Activated CD4-positive, CD25-positive, alpha-beta regulatory T cell treated with anti-CD3 and anti-CD28 coated beads, Interleukin-2, amount 50 U/mL, for 16 hours (primary cell): Measurements from ENCODE around the gene PERM1.

Experiments used
- DNase-seq: peaks from one replicate; pipeline ENCODE4 v3.0.0-alpha.2; 2020; ENCODE audit warnings: low read depth, low spot score

The PERM1 gene

GRCh38 chr1:964691-965525 is 17.0 kb downstream of the PERM1 start:
- no peak for DNase-seq

GRCh38 chr1:963746-964525 is 18.0 kb downstream of the PERM1 start:
- no peak for DNase-seq

DNA sequence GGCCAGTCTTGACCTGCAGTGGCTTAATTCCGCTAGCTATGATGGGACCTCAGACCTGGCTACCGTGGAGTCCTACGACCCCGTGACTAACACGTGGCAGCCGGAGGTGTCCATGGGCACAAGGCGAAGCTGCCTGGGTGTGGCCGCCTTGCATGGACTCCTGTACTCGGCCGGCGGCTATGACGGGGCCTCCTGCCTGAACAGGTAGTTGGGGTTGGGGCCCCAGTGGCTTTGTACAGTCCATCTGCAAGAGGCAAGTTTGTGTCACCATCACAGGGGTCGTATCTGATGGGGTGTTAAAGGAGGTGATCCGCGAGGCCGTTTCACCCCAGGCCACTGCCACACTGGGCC is 18.6 kb downstream of the PERM1 start:
- no peak for DNase-seq

DNA sequence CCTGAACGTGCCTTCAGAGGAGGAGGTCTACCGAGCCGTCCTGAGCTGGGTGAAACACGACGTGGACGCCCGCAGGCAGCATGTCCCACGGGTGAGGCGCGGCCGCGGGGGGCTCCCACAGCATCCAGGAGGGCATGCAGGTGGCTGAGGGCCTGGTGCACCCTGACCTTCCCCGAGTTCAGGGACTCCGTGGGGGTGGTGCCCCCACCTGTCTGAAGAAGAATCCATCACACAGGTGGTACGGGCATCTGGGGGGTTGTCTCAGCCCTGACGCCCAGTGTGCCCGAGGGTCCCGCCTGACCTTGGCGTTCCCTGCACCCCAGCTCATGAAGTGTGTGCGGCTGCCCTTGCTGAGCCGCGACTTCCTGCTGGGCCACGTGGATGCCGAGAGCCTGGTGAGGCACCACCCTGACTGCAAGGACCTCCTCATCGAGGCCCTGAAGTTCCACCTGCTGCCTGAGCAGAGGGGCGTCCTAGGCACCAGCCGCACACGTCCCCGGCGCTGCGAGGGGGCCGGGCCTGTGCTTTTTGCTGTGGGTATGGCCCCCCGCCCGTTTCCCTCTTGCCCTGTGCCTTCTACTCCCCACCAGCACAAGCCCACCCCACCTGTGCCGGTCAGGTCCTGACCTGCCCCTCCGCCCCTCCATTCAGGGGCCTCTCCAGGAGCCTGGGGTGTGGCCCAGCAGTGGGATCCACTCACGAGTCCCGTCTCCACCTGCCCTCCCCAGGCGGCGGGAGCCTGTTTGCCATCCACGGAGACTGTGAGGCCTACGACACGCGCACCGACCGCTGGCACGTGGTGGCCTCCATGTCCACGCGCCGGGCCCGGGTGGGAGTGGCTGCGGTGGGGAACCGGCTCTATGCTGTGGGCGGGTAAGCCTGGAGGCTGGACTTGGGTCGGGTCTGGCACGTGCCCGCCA is 19.3 kb downstream of the PERM1 start:
- no peak for DNase-seq

DNA sequence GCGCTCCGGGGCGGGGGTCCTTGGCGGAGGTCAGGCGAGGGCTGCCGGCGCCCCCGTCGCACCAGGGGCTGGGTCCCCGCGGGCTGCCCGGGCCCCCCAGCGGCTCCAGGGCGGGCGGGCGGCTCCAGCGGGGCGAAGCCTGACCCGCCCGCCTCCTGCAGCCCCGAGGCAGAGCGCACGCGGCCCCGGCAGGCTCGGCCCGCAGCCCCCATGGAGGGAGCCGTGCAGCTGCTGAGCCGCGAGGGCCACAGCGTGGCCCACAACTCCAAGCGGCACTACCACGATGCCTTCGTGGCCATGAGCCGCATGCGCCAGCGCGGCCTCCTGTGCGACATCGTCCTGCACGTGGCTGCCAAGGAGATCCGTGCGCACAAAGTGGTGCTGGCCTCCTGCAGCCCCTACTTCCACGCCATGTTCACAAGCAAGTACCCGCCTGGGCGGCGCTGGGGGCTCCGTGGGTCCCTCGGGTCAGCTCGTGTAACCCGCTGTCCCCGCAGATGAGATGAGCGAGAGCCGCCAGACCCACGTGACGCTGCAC is 20.7 kb downstream of the PERM1 start:
- DNase-seq: no peak

DNA sequence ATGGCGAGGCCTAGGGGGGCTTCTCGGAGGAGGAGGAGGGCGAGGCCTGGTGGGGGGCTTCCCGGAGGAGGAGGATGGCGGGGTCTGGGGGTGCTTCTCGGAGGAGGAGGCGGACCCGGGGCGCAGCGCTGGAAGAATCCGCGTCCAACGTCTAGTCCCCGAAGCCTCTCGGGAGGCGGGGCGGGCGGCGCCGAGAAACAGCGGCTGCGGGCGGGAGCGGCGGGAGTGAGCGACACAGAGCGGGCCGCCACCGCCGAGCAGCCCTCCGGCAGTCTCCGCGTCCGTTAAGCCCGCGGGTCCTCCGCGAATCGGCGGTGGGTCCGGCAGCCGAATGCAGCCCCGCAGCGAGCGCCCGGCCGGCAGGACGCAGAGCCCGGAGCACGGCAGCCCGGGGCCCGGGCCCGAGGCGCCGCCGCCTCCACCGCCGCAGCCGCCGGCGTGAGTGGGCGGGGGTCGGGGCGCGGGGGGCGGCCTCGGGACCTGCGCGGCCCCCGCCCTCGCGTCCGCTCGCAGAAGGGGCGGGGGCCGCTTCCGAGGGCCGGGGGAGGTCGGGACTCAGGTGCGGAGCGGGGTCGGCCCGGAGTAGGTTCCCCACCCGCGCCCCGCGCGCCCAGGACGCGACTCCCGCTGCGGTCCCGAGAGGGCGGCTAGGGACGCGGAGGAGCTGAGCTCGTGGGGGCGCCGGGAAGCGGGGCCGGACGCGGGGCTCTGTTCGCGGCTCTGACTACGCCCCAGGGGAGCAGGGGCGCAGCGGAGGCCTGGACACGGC is 21.3 kb downstream of the PERM1 start, which contains the start of gene KLHL17:
TSS of gene KLHL17 (plus strand) at position 222 of the 769 bp plus-strand sequence. CDS start at position 332, 110 bp downstream.
- DNase-seq: peak; percentile 61

- no peak for DNase-seq
These were observed 22.0 kb downstream of the PERM1 start for GRCh38 chr1:959731-960362.

GRCh38 chr1:958823-959730 is 22.8 kb downstream of the PERM1 start, which contains the start of gene NOC2L:
Gene NOC2L, minus strand, starts transcription at chr1:959256. Its CDS starts 16 bp downstream, at chr1:959240.
- peak; percentile 92 for DNase-seq

- DNase-seq: no peak
These were observed 25.3 kb downstream of the PERM1 start for GRCh38 chr1:956636-957035.

GRCh38 chr1:955474-955873 is 26.4 kb downstream of the PERM1 start:
- DNase-seq: no peak

- no peak for DNase-seq
These were observed 27.0 kb downstream of the PERM1 start for GRCh38 chr1:954927-955326.

DNA sequence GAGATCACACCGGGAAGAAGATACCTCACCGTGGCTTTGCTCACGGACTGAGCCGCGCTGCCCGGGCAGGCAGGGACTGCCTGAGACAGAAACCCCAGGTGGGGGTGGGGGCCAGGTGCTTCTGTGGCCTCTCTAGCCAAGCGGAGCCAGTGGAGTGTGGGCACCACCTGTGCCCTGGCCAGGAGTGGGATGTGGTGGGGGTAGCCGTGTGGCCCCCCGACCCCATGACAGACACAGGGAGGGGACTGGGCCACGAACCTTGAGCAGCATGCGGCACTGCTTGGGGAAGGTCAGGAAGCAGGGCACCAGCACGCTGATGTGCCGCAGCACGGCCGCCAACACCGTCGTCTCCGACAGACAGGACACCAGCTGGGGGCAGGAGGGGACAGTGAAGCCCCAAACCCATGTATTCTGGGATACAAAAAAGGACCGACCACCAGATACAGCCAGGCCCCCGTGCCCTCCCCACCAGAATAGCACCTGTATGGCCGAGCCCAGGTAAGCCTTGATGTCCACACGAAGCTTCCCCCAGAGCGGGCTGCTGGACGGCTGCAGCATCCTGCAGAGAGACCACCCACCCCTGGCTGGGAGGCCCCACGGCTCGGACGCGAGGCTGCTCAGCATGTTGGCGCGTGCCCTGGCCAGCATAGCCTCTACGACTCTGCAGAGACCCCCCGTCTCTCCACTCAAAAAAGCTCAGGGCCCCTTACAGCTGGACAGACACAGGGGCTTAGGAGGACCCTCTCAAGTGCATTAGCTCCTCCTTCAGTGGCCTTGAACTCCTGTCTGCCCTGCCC is 28.2 kb downstream of the PERM1 start:
- no peak for DNase-seq

- no peak for DNase-seq
These were observed 29.3 kb downstream of the PERM1 start for GRCh38 chr1:952603-953002.

DNA sequence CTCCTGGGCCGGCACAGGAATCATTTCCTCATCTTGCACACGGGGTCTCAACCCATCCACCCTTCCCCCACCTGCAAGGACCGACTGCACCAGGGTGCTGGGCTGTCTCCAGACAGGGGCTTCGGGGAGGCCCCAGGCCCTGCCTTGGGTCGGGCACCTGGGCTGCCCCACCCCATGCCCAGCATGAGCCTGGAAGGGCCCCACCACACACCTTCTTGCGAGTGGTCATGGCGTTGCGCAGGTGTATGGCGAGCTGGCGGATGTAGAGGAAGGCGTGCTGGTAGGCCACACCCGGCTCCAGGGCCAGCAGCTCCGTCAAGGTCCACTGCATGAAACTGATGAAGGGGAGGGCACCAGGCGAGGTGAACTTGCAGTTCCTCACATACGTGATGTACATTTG is 29.7 kb downstream of the PERM1 start:
- no peak for DNase-seq

DNA sequence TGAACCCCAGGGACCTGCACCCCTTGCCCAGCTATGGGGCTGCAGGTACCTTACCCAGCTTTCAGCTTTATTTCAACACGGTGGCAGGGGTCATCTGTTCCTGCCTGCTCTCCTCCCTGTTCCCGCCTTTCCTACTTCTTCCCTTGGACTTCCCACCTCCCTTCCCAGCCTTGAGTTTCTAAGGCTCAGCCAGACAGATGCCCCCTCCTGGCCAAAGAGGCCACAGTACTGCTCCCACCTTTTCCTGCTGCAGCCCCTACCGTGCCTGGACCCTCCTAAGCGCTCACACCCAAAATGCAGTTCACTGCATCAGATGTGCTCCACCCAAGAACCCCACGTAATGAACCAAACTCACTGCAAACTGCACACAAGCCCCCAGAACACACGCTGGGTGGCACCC is 30.5 kb downstream of the PERM1 start:
- no peak for DNase-seq

GRCh38 chr1:950881-951280 is 31.0 kb downstream of the PERM1 start:
- no peak for DNase-seq

GRCh38 chr1:950268-950667 is 31.6 kb downstream of the PERM1 start:
- no peak for DNase-seq

- DNase-seq: no peak
These were observed 33.9 kb downstream of the PERM1 start for GRCh38 chr1:947958-948357.
